Endothelial cell (in vitro differentiated cells): Measurements from ENCODE around the gene FADS2. TPM values are rescaled to one million over a fixed set of nuclear protein-coding genes. Genes with fewer than 3 reads are reported as not detected.

ENCODE experiments used
- DNase-seq: peaks from one replicate; pipeline ENCODE4 v3.0.0; 2021; ENCODE audit warnings: low spot score
- H3K27ac Mint-ChIP-seq: one replicate; pipeline ENCODE4 v1.8.0; 2021; ENCODE audit warnings: mixed read lengths, inconsistent platforms; ENCODE audit not compliant: unreplicated experiment
- H3K27me3 Mint-ChIP-seq: one replicate; pipeline ENCODE4 v1.8.0; 2021; ENCODE audit warnings: mild to moderate bottlenecking, moderate library complexity, mixed read lengths, inconsistent platforms; ENCODE audit not compliant: unreplicated experiment
- H3K36me3 Mint-ChIP-seq: one replicate; pipeline ENCODE4 v1.8.0; 2021; ENCODE audit warnings: mild to moderate bottlenecking, low read depth, mixed read lengths, inconsistent platforms; ENCODE audit not compliant: unreplicated experiment
- H3K4me1 Mint-ChIP-seq: one replicate; pipeline ENCODE4 v1.8.0; 2021; ENCODE audit warnings: mild to moderate bottlenecking, mixed read lengths, inconsistent platforms; ENCODE audit not compliant: unreplicated experiment
- H3K4me3 Mint-ChIP-seq: one replicate; pipeline ENCODE4 v1.8.0; 2021; ENCODE audit warnings: mild to moderate bottlenecking, mixed read lengths, inconsistent platforms; ENCODE audit not compliant: unreplicated experiment
- H3K9me3 Mint-ChIP-seq: one replicate; pipeline ENCODE4 v1.8.0; 2021; ENCODE audit warnings: mixed read lengths, inconsistent platforms; ENCODE audit not compliant: unreplicated experiment
- CTCF ChIP-seq: fragments of 200-600 bp; sonication (generic); IDR thresholded peaks from one replicate; pipeline ENCODE4 v1.5.0; 2021; ENCODE audit warnings: antibody characterized with exemption; ENCODE audit not compliant: unreplicated experiment
- total RNA-seq: library from RNA; stranded (reverse); fragmentation: NEBNext Ultra II Directional; extraction: Animal tissue kit (Norgen Biotek cat#: 25700); gene quantifications from one replicate; pipeline ENCODE4 v1.2.1, GENCODE V29; 2021; ENCODE audit not compliant: unreplicated experiment

Gene FADS2
- total RNA-seq, 1 donor from 2014 or later = 682 TPM

GRCh38 chr11:61891331-61892084, 63.4 kb downstream of the FADS2 start, which contains the start of gene FADS3:
TSS of gene FADS3 (minus strand) at chr11:61891545. CDS start at chr11:61891381, 164 bp downstream.
- H3K4me3 Mint-ChIP-seq = peak within 1 kb of the TSS; percentile 83
- no peak for TF ChIP-seq CTCF
- H3K27me3 Mint-ChIP-seq = peaks cover 5% of the 10 kb centered on the region
- no peaks in the 10 kb centered on the region for H3K4me1 Mint-ChIP-seq
- no peak within 1 kb of the TSS for H3K27ac Mint-ChIP-seq
- DNase-seq = peak; percentile 69
- no peaks in the 10 kb centered on the region for H3K36me3 Mint-ChIP-seq
- no peaks in the 10 kb centered on the region for H3K9me3 Mint-ChIP-seq

GRCh38 chr11:61892085-61892370, 63.9 kb downstream of the FADS2 start:
- no peak for TF ChIP-seq CTCF
- Mint-ChIP-seq H3K36me3 (no peaks in the 10 kb centered on the region), H3K4me1 (no peaks in the 10 kb centered on the region), H3K9me3 (no peaks in the 10 kb centered on the region), H3K27ac (no peak overlapping the region), H3K27me3 (peaks cover 5% of the 10 kb centered on the region), H3K4me3 (peak overlapping the region; percentile 83)
- no peak for DNase-seq

- Mint-ChIP-seq H3K36me3 (no peaks in the 10 kb centered on the region), H3K27ac (no peak overlapping the region), H3K4me1 (no peaks in the 10 kb centered on the region), H3K9me3 (no peaks in the 10 kb centered on the region), H3K27me3 (peaks cover 2% of the 10 kb centered on the region), H3K4me3 (no peak overlapping the region)
- no peak for DNase-seq
- no peak for TF ChIP-seq CTCF
Measured at GRCh38 chr11:61893981-61894380, 65.9 kb downstream of the FADS2 start.

GRCh38 chr11:61895046-61895717, 67.1 kb downstream of the FADS2 start:
- no peaks in the 10 kb centered on the region for H3K36me3 Mint-ChIP-seq
- H3K4me1 Mint-ChIP-seq = no peaks in the 10 kb centered on the region
- no peaks in the 10 kb centered on the region for H3K9me3 Mint-ChIP-seq
- H3K27ac Mint-ChIP-seq = no peak overlapping the region
- DNase-seq = no peak
- peaks cover 2% of the 10 kb centered on the region for H3K27me3 Mint-ChIP-seq
- peak overlapping the region; percentile 5 for H3K4me3 Mint-ChIP-seq
- no peak for TF ChIP-seq CTCF

- Mint-ChIP-seq H3K27ac (no peak overlapping the region), H3K36me3 (no peaks in the 10 kb centered on the region), H3K9me3 (no peaks in the 10 kb centered on the region), H3K4me1 (no peaks in the 10 kb centered on the region), H3K27me3 (peaks cover 2% of the 10 kb centered on the region), H3K4me3 (no peak overlapping the region)
- no peak for DNase-seq
- TF ChIP-seq CTCF = no peak
Measured at GRCh38 chr11:61895718-61896059, 67.6 kb downstream of the FADS2 start.
